Smooth muscle cell (in vitro differentiated cells): ENCODE results near the gene PCDHGB7. TPM values are rescaled to one million over a fixed set of nuclear protein-coding genes. Genes with fewer than 3 reads are reported as not detected.
"Not testable (repeated sequence)": the region's sequence is repeated elsewhere in the genome, so short reads cannot be mapped to it uniquely, and the experiment has no call there.

ENCODE experiments used
- DNase-seq: peaks from one replicate; lab custom pipeline; 2025; ENCODE audit not compliant: unreplicated experiment; lab: John Stamatoyannopoulos, UW
- H2AFZ ChIP-seq: fragments of 200-600 bp; sonication (generic); 2 replicates; pipeline ENCODE4 v1.6.0; 2016; ENCODE audit warnings: antibody characterized with exemption, low read depth, mild to moderate bottlenecking
- H3F3A ChIP-seq: fragments of 200-600 bp; sonication (generic); 2 replicates; pipeline ENCODE4 v1.6.0; 2017; ENCODE audit warnings: antibody characterized with exemption, low read depth
- H3K27ac ChIP-seq: fragments of 200-600 bp; sonication (generic); 2 replicates; pipeline ENCODE4 v1.5.1; 2016; ENCODE audit warnings: low read depth, mild to moderate bottlenecking
- H3K27me3 ChIP-seq: fragments of 200-600 bp; sonication (generic); 2 replicates; pipeline ENCODE4 v1.6.1; 2016; ENCODE audit warnings: low read depth, mild to moderate bottlenecking
- H3K36me3 ChIP-seq: fragments of 200-600 bp; sonication (generic); 2 replicates; pipeline ENCODE4 v1.5.1; 2016; ENCODE audit warnings: low read depth
- H3K4me1 ChIP-seq: fragments of 200-600 bp; sonication (generic); 2 replicates; pipeline ENCODE4 v1.5.1; 2016; ENCODE audit warnings: low read depth
- H3K4me2 ChIP-seq: fragments of 200-600 bp; sonication (generic); 2 replicates; pipeline ENCODE4 v1.6.0; 2016; ENCODE audit warnings: mild to moderate bottlenecking
- H3K4me3 ChIP-seq: fragments of 200-600 bp; sonication (generic); 2 replicates; pipeline ENCODE4 v1.5.1; 2016; ENCODE audit warnings: mild to moderate bottlenecking
- H3K79me2 ChIP-seq: fragments of 200-600 bp; sonication (generic); 2 replicates; pipeline ENCODE4 v1.6.0; 2016; ENCODE audit warnings: low read depth, mild to moderate bottlenecking
- H3K9ac ChIP-seq: fragments of 200-600 bp; sonication (generic); 2 replicates; pipeline ENCODE4 v1.6.0; 2016; ENCODE audit warnings: low read depth
- H3K9me3 ChIP-seq: fragments of 200-600 bp; sonication (generic); replicated peaks from 2 replicates; pipeline ENCODE4 v1.5.1; 2016; ENCODE audit warnings: low read depth
- H4K20me1 ChIP-seq: fragments of 200-600 bp; sonication (generic); 2 replicates; pipeline ENCODE4 v1.6.0; 2016; ENCODE audit warnings: low read depth
- WGBS: methylation state at CpG from one replicate; pipeline ENCODE4 v1.1.7; 2016; ENCODE audit warnings: low lambda C conversion rate; 5-methylcytosine and 5-hydroxymethylcytosine counted together
- polyA plus RNA-seq: library from polyadenylated mRNA; unstranded; fragments of >200 nt; fragmentation: Nextera tagmentation; extraction: Ambion mirVana; gene quantifications from 2 replicates; pipeline ENCODE4 v1.2.1, GENCODE V29; 2016
- total RNA-seq: library from RNA; depleted of rRNA; stranded (reverse); fragments of >200 nt; gene quantifications from 2 replicates; pipeline ENCODE4 v1.2.3, GENCODE V29; 2014
- TF ChIP-seq, protein P1 (sequence below): fragments of 200-600 bp; sonication (generic); IDR thresholded peaks from 2 replicates; pipeline ENCODE4 v1.5.1; 2017; ENCODE audit warnings: borderline replicate concordance, mild to moderate bottlenecking, antibody characterized with exemption; ENCODE audit not compliant: insufficient read depth, poor library complexity, severe bottlenecking

Gene PCDHGB7
- total and polyA plus RNA-seq, 2 experiments from 2014 or later: 24.6 to 25.3 TPM

- H3K27me3 ChIP-seq: no peaks in the 10 kb centered on the region
- peaks cover 5% of the 10 kb centered on the region for H3K4me1 ChIP-seq
- TF ChIP-seq, protein P1, sequence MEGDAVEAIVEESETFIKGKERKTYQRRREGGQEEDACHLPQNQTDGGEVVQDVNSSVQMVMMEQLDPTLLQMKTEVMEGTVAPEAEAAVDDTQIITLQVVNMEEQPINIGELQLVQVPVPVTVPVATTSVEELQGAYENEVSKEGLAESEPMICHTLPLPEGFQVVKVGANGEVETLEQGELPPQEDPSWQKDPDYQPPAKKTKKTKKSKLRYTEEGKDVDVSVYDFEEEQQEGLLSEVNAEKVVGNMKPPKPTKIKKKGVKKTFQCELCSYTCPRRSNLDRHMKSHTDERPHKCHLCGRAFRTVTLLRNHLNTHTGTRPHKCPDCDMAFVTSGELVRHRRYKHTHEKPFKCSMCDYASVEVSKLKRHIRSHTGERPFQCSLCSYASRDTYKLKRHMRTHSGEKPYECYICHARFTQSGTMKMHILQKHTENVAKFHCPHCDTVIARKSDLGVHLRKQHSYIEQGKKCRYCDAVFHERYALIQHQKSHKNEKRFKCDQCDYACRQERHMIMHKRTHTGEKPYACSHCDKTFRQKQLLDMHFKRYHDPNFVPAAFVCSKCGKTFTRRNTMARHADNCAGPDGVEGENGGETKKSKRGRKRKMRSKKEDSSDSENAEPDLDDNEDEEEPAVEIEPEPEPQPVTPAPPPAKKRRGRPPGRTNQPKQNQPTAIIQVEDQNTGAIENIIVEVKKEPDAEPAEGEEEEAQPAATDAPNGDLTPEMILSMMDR: peak; percentile 64
- peak within 1 kb of the TSS; percentile 86 for H3K4me2 ChIP-seq
- H3K36me3 ChIP-seq: peaks cover 7% of the 10 kb centered on the region
- H4K20me1 ChIP-seq: no peaks in the 10 kb centered on the region
- 38% methylated on average over 31 of the region's 31 CpGs for WGBS
- H3F3A ChIP-seq: no peaks in the 10 kb centered on the region
- DNase-seq: no peak
- peaks cover 36% of the 10 kb centered on the region for H3K79me2 ChIP-seq
- H2AFZ ChIP-seq: peak within 1 kb of the TSS; percentile 92
- peak within 1 kb of the TSS; percentile 63 for H3K9ac ChIP-seq
- peak within 1 kb of the TSS; percentile 66 for H3K4me3 ChIP-seq
- peak within 1 kb of the TSS; percentile 55 for H3K27ac ChIP-seq
- H3K9me3 ChIP-seq: no peaks in the 10 kb centered on the region
Observed at GRCh38 chr5:141412854-141413539, 4.5 kb upstream of the PCDHGB7 start, which contains the start of gene PCDHGA10. PCDHGA10 (plus strand) TSS chr5:141412987; CDS start chr5:141413176, 189 bp downstream.

GRCh38 chr5:141413540-141414069, 3.9 kb upstream of the PCDHGB7 start:
- TF ChIP-seq, protein P1: no peak
- no peaks in the 10 kb centered on the region for H4K20me1 ChIP-seq
- peak overlapping the region; percentile 66 for H3K4me3 ChIP-seq
- peak overlapping the region; percentile 86 for H3K4me2 ChIP-seq
- DNase-seq: no peak
- no peaks in the 10 kb centered on the region for H3K9me3 ChIP-seq
- H3K9ac ChIP-seq: no peak overlapping the region
- H3F3A ChIP-seq: no peaks in the 10 kb centered on the region
- WGBS: 64% methylated on average over 25 of the region's 25 CpGs
- H3K27me3 ChIP-seq: no peaks in the 10 kb centered on the region
- H3K27ac ChIP-seq: no peak overlapping the region
- peaks cover 7% of the 10 kb centered on the region for H3K36me3 ChIP-seq
- peaks cover 5% of the 10 kb centered on the region for H3K4me1 ChIP-seq
- peak overlapping the region; percentile 92 for H2AFZ ChIP-seq
- H3K79me2 ChIP-seq: peaks cover 38% of the 10 kb centered on the region

GRCh38 chr5:141414548-141415274, 2.8 kb upstream of the PCDHGB7 start:
- peaks cover 46% of the 10 kb centered on the region for H3K79me2 ChIP-seq
- H3K36me3 ChIP-seq, H3K9ac ChIP-seq, H4K20me1 ChIP-seq, H2AFZ ChIP-seq, H3K4me2 ChIP-seq, H3F3A ChIP-seq, H3K27ac ChIP-seq, H3K9me3 ChIP-seq, H3K27me3 ChIP-seq, H3K4me1 ChIP-seq, H3K4me3 ChIP-seq, DNase-seq: not testable (repeated sequence)
- 98% methylated on average over 45 of the region's 46 CpGs for WGBS

DNA sequence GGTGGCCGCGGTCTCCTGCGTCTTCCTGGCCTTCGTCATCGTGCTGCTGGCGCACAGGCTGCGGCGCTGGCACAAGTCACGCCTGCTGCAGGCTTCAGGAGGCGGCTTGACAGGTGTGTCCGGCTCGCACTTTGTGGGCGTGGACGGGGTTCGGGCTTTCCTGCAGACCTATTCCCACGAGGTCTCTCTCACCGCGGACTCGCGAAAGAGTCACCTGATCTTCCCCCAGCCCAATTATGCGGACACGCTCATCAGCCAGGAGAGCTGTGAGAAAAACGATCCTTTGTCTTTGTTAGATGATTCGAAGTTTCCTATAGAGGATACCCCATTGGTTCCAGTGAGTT, 2.2 kb upstream of the PCDHGB7 start:
- not testable (repeated sequence) for DNase-seq

More for the DNA sequence above, 2.2 kb upstream of the PCDHGB7 start:
- 99% methylated on average over 24 of the region's 24 CpGs for WGBS
- not testable (repeated sequence) for H3K4me1 ChIP-seq, H3K27me3 ChIP-seq, H3F3A ChIP-seq, H3K4me2 ChIP-seq, H3K9me3 ChIP-seq, H3K4me3 ChIP-seq, H3K27ac ChIP-seq, H4K20me1 ChIP-seq, H3K9ac ChIP-seq, H2AFZ ChIP-seq
- Histone ChIP-seq H3K79me2 (peaks cover 52% of the 10 kb centered on the region), H3K36me3 (peaks cover 12% of the 10 kb centered on the region)
